RWPE1 (cell line): ENCODE measurements around the gene COL8A2.
"Not testable (repeated sequence)": the region's sequence is repeated elsewhere in the genome, so short reads cannot be mapped to it uniquely, and the experiment has no call there.

ENCODE experiments used
- CTCF ChIA-PET: fragments of 350-600 bp; sonication (Branson Sonifier 250); formaldehyde crosslinking; extraction: SDS; loops from one replicate; lab custom pipeline; 2021; lab: Yijun Ruan, JAX
- POLR2A ChIA-PET: fragments of 400-600 bp; formaldehyde crosslinking; extraction: SDS; loops from one replicate; lab custom pipeline; 2020; ENCODE audit warnings: antibody characterized with exemption; ENCODE audit not compliant: low non-redundant PET; lab: Yijun Ruan, JAX
- DNase-seq: peaks from one replicate; pipeline ENCODE4 v3.0.0; 2012; ENCODE audit warnings: low spot score
- H3K27ac ChIP-seq: fragments of 450-650 bp; 2 replicates; pipeline ENCODE4 v1.5.1; 2017
- CTCF ChIP-seq: fragments of 450-650 bp; conservative IDR thresholded peaks from 2 replicates; pipeline ENCODE4 v1.5.1; 2017; ENCODE audit warnings: low read depth, mild to moderate bottlenecking

Gene COL8A2

GRCh38 chr1:36162680-36163239 is 37.7 kb upstream of the COL8A2 start:
- H3K27ac ChIP-seq: peak overlapping the region; percentile 96
- CTCF ChIA-PET: interaction anchor here (0.7 to 1.9 kb wide), 2 partner anchors 25 to 1963 kb away, joined by 4 to 8 read pairs; no protein-coding TSS in a partner anchor
- POLR2A ChIA-PET: no interaction called here
- no peak for TF ChIP-seq CTCF
- no peak for DNase-seq

GRCh38 chr1:36161641-36162531 is 36.9 kb upstream of the COL8A2 start:
- DNase-seq: peak; percentile 80
- POLR2A ChIA-PET: interaction anchor here (1.2 kb wide), 1 partner anchor 26 kb away, joined by 3 read pairs; no protein-coding TSS in a partner anchor
- peak overlapping the region; percentile 96 for H3K27ac ChIP-seq
- TF ChIP-seq CTCF: no peak
- CTCF ChIA-PET: interaction anchor here (0.5 to 1.9 kb wide), 3 partner anchors 9 to 130 kb away, joined by 3 to 8 read pairs (median 6); no protein-coding TSS in a partner anchor

- no peak; the same call in 1 of the 2 replicates for TF ChIP-seq CTCF
- H3K27ac ChIP-seq: peak overlapping the region; percentile 96
- DNase-seq: peak; percentile 60
- CTCF ChIA-PET: interaction anchor here (0.5 to 1.9 kb wide), 6 partner anchors 9 to 131 kb away, joined by 3 to 8 read pairs (median 4); no protein-coding TSS in a partner anchor
- POLR2A ChIA-PET: interaction anchor here (1.1 to 1.2 kb wide), 2 partner anchors 10 to 27 kb away, joined by 3 read pairs; no protein-coding TSS in a partner anchor
These were observed 36.0 kb upstream of the COL8A2 start for GRCh38 chr1:36160949-36161485.

- TF ChIP-seq CTCF: no peak
- CTCF ChIA-PET: interaction anchor here (0.7 to 1.7 kb wide), 7 partner anchors 9 to 125 kb away, joined by 3 to 6 read pairs (median 3); partner anchors contain the start of gene TRAPPC3
- H3K27ac ChIP-seq: peak overlapping the region; percentile 96
- POLR2A ChIA-PET: interaction anchor here (1.1 to 1.2 kb wide), 2 partner anchors 9 to 27 kb away, joined by 3 read pairs; no protein-coding TSS in a partner anchor
- DNase-seq: no peak
These were observed 35.4 kb upstream of the COL8A2 start for GRCh38 chr1:36160388-36160948.

GRCh38 chr1:36159614-36160387 is 34.8 kb upstream of the COL8A2 start:
- ChIA-PET POLR2A (interaction anchor here (0.6 to 1.1 kb wide), 2 partner anchors 8 to 14 kb away, joined by 3 read pairs; no protein-coding TSS in a partner anchor), CTCF (interaction anchor here (0.9 to 1.7 kb wide), 5 partner anchors 10 to 126 kb away, joined by 3 to 4 read pairs (median 3); partner anchors contain the start of gene TRAPPC3)
- peak overlapping the region; percentile 96 for H3K27ac ChIP-seq
- no peak for DNase-seq
- no peak for TF ChIP-seq CTCF

- CTCF ChIA-PET: interaction anchor here (0.7 to 1.7 kb wide), 3 partner anchors 9 to 132 kb away, joined by 3 to 4 read pairs (median 3); partner anchors contain the start of gene TRAPPC3
- H3K27ac ChIP-seq: peak overlapping the region; percentile 96
- DNase-seq, POLR2A ChIA-PET: not testable (repeated sequence)
These were observed 33.8 kb upstream of the COL8A2 start for GRCh38 chr1:36158827-36159252.
